Astrocyte of the spinal cord (primary cell): ENCODE measurements around the gene PIK3CA.

ENCODE experiments used
- DNase-seq: peaks from one replicate; pipeline ENCODE4 v3.0.0; 2011; ENCODE audit warnings: low read depth, low spot score
- H3K4me3 ChIP-seq: 2 replicates; pipeline ENCODE4 v1.5.1; 2011; ENCODE audit warnings: low read depth, mild to moderate bottlenecking, low read length, moderate library complexity
- in situ Hi-C: cut with HindIII; loops from 2 replicates; pipeline ENCODE4 v1.10.0; 2017; ENCODE audit warnings: low sequenced_read_pairs
- TF ChIP-seq, protein P1 (sequence below): IDR thresholded peaks from 2 replicates; pipeline ENCODE4 v1.5.1; 2012; ENCODE audit warnings: low read depth, mild to moderate bottlenecking, low read length, inconsistent platforms

Gene PIK3CA

DNA sequence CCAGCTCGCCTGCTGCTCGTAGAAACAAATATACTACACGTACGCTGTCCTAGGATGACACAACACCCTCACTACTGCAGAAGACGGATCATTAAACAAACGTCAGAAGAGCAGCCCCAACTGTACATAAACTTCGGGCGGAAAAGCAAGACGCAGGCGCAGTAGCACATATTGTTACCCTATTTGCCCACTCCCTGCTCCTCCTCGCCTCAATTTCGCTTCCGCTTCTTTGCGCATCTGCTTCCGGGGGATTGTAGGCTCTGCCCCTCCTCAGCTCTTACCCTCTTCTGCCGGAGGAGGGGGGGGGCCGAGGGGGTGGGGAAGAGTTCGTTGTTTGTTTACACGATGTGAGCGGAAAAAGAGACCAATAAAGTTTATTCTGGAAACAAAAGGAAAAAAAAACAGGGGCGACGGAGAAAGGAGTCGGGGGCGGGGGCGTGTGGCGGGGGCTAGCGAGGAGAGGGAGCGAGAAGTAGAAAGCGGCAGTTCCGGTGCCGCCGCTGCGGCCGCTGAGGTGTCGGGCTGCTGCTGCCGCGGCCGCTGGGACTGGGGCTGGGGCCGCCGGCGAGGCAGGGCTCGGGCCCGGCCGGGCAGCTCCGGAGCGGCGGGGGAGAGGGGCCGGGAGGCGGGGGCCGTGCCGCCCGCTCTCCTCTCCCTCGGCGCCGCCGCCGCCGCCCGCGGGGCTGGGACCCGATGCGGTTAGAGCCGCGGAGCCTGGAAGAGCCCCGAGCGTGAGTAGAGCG is at the start of gene PIK3CA:
TSS of gene PIK3CA (plus strand) at position 485 of the 743 bp plus-strand sequence. CDS start 50,469 bp downstream, outside the sequence.
- peak within 1 kb of the TSS; percentile 77 for H3K4me3 ChIP-seq
- peak; percentile 99 for DNase-seq
- TF ChIP-seq, protein P1, sequence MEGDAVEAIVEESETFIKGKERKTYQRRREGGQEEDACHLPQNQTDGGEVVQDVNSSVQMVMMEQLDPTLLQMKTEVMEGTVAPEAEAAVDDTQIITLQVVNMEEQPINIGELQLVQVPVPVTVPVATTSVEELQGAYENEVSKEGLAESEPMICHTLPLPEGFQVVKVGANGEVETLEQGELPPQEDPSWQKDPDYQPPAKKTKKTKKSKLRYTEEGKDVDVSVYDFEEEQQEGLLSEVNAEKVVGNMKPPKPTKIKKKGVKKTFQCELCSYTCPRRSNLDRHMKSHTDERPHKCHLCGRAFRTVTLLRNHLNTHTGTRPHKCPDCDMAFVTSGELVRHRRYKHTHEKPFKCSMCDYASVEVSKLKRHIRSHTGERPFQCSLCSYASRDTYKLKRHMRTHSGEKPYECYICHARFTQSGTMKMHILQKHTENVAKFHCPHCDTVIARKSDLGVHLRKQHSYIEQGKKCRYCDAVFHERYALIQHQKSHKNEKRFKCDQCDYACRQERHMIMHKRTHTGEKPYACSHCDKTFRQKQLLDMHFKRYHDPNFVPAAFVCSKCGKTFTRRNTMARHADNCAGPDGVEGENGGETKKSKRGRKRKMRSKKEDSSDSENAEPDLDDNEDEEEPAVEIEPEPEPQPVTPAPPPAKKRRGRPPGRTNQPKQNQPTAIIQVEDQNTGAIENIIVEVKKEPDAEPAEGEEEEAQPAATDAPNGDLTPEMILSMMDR: no peak
- in situ Hi-C loops: loop anchor here (25.0 kb wide), 1 partner anchor 164 kb away; the partner anchor contains the start of gene ZNF639

DNA sequence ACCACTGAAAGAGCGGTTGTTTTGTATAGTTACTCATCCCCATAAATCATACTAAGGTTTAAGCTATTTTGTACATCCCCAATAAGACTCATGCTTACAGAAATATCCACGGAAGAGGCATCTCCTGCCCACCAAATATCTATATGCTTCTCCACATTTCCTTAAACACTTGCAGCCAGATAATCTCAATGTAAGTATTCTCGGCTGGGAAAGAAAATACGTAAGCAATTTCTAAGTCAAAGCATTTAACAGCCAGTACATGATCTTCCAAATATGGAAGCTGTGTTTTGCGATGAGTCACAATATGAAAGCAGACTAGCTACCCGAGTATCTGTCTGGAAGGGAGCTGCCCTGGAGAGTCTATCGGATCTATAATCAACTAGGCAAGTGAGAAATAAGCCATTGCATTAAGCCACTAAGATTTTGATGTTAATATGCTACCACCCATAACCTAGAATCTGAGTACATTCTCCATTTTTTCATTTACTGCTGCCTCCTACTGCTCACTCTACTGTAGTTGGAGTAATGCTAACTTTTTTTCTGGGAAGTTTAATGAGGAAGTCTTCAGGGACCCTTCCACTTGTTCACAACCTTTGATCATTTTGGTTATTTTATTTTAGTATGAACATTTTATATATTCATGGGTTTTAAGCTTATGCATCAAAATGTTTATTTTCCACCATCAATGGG is 49.6 kb upstream of the PIK3CA start:
- peak; percentile 74 for DNase-seq
- TF ChIP-seq, protein P1: peak; percentile 25
- in situ Hi-C loops: no loop called here
- no peak overlapping the region for H3K4me3 ChIP-seq

DNA sequence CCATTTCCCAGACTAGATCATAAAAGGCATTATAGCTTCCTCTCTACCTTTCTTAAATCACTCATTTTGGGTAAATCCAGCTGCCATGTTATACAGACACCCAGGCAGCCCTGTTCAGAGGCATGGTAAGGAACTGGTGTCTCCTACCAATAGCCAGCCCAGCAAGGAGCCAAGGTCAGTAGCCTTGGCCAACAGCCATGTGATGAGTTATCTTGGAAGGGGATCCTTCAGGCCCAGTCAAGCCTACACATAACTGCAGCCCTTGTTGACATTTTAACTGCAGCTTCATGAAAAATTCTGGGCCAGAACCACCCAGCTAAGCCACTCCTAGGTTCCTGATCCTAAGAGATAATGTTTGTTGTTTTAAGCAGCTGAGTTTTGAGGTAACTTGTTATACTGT is 47.5 kb upstream of the PIK3CA start:
- peak; percentile 39 for DNase-seq
- TF ChIP-seq, protein P1: no peak
- H3K4me3 ChIP-seq: no peak overlapping the region
- in situ Hi-C loops: no loop called here

DNA sequence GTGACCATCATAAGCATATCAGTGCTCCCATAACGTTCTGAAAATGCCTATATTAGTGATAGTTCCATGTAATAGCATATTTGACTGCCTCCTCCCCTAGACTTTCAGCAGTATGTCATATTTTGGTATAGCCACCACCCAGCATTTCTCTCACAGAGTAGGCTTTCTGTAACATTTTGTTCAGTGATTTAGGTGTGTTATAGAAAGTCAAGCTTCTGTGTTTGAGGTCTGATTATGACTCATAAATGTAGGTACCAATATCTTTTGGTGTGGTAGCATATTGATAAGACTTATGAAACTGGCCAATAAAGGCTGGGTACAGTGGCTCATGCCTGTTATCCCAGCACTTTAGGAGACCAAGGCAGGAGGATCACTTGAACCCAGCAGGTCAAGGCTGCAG is 42.3 kb upstream of the PIK3CA start:
- TF ChIP-seq, protein P1: no peak
- in situ Hi-C loops: no loop called here
- H3K4me3 ChIP-seq: no peak overlapping the region
- DNase-seq: no peak

DNA sequence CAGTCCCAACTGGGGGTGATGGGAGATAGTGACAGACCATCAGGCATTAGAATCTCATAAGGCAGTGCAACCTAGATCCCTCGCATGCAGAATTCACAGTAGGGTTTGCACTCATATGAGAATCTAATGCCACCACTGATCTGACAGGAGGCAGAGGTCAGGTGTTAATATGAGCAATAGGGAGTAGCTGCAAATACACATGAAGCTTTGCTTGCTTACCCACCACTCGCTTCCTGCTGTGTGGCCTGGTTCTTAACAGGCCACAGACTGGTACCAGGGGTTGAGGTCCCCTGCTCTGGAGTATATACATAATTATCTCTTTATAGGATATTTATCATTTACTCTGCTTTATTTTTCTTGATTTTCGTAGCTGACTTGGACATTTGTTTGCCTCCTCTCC is 40.5 kb upstream of the PIK3CA start:
- TF ChIP-seq, protein P1: no peak
- in situ Hi-C loops: no loop called here
- DNase-seq: no peak
- H3K4me3 ChIP-seq: no peak overlapping the region

DNA sequence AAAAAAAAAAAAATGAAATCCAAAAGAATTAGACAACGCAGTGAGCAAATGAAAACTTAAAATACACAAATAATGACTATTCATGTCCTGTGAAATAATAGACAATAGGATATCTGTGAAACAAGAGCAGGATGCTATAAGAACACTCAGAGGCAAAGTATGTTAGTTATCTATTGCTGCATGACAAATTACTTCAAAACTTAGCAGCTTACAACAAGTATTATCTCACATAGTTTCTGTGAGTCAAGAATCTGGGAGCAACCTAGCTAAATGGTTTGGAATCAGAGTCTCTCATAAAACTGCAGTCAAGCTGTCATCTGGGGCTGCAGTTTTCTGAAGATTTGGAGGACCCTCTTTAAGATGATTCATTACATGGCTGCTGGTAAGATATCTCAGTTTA is 40.1 kb upstream of the PIK3CA start:
- TF ChIP-seq, protein P1: no peak

More for the DNA sequence above, 40.1 kb upstream of the PIK3CA start:
- no peak overlapping the region for H3K4me3 ChIP-seq
- DNase-seq: peak; percentile 55
- in situ Hi-C loops: no loop called here
